Mucosa of descending colon (tissue), 3 donors: ENCODE results near the gene IQSEC2. TPM values are rescaled to one million over a fixed set of nuclear protein-coding genes. Genes with fewer than 3 reads are reported as not detected.

Source experiments
- ATAC-seq: fragments of 200-7000 bp; cut with Tn5 transposase; one replicate; pipeline ENCODE4 v1.9.1; 2020; ENCODE audit warnings: mild to moderate bottlenecking, moderate library complexity
- DNase-seq, 3 donors: peaks; one replicate each; pipeline ENCODE4 v3.0.0-alpha.2; 2020
- H3K36me3 ChIP-seq: fragments of 200-600 bp; one replicate; pipeline ENCODE4 v1.8.0; 2021; ENCODE audit warnings: low read depth, mild to moderate bottlenecking
- H3K4me1 ChIP-seq: fragments of 200-600 bp; one replicate; pipeline ENCODE4 v1.8.0; 2021; ENCODE audit warnings: low read depth, mild to moderate bottlenecking
- H3K4me3 ChIP-seq: fragments of 200-600 bp; one replicate; pipeline ENCODE4 v1.8.0; 2021; ENCODE audit warnings: mild to moderate bottlenecking
- H3K9me3 ChIP-seq: fragments of 200-600 bp; one replicate; pipeline ENCODE4 v1.8.0; 2021; ENCODE audit warnings: mild to moderate bottlenecking
- CTCF ChIP-seq: fragments of 200-600 bp; IDR thresholded peaks from one replicate; pipeline ENCODE4 v1.8.0; 2022; ENCODE audit warnings: antibody characterized with exemption, mild to moderate bottlenecking
- intact Hi-C, 2 donors: fragments of 100-400 bp; cut with DNase I in 1 of 2; cut with micrococcal nuclease in 1 of 2; formaldehyde crosslinking; loops; one replicate each; pipeline versions ENCODE4 v1.11.0 to v1.11.1; 2022; cut with DNase I, micrococcal nuclease
- total RNA-seq, 3 donors: library from RNA; stranded (reverse); fragmentation: NEBNext Ultra II Directional in 2 of 3; extraction: Animal tissue kit (Norgen Biotek cat#: 25700) in 2 of 3; gene quantifications; one replicate each; pipeline versions ENCODE4 v1.2.1 to v1.2.4, GENCODE V29; 2021 to 2023
- donor health status: DM: no; HTN: no; CAD: no; lungs with moderate emphysema.
- donor health status: DM: no; HTN: no; CAD: no.
- donor health status: DM: no; HTN: yes; CAD: no.

IQSEC2 gene
- total RNA-seq, 3 donors from 2014 or later: 28.0 to 39.3 (median 30.9) TPM

DNA sequence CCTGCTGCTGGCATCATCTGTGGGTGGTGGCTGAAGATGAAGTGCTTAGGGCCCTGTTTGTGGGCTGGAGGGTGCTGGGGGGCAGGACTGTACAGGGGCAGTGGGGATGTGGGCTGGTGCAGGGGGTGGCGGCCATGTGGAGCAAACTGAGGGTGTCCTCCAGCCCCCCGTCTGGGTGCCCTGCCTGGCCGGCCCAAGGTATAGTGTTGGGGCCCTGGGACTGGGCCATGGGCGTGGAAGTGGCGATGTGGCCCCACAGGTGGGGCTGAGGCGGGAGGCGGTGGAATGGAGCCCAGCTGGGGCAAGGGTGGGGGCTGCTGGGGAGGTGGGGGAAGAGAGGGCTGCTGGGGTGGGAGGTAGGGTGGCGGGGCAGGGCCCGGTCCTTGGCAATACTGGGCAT, 46.9 kb downstream of the IQSEC2 start:
- intact Hi-C loops: no loop called here
- no peaks in the 10 kb centered on the region for H3K9me3 ChIP-seq
- no peak for TF ChIP-seq CTCF
- no peak overlapping the region for H3K4me3 ChIP-seq
- H3K36me3 ChIP-seq: no peaks in the 10 kb centered on the region
- no peak for ATAC-seq
- DNase-seq: no peak
- no peaks in the 10 kb centered on the region for H3K4me1 ChIP-seq

GRCh38 chrX:53233536-53233935, 47.8 kb downstream of the IQSEC2 start:
- Histone ChIP-seq H3K36me3 (no peaks in the 10 kb centered on the region), H3K4me3 (no peak overlapping the region), H3K4me1 (no peaks in the 10 kb centered on the region), H3K9me3 (no peaks in the 10 kb centered on the region)
- no peak for TF ChIP-seq CTCF
- ATAC-seq: peak; percentile 10
- DNase-seq: peak in 1 of 3 donors; percentile 3
- intact Hi-C loops: no loop called here

- intact Hi-C loops: no loop called here
- H3K36me3 ChIP-seq: no peaks in the 10 kb centered on the region
- no peak for ATAC-seq
- H3K4me1 ChIP-seq: no peaks in the 10 kb centered on the region
- no peak overlapping the region for H3K4me3 ChIP-seq
- no peak for TF ChIP-seq CTCF
- H3K9me3 ChIP-seq: no peaks in the 10 kb centered on the region
- DNase-seq: no peak
These were observed 51.3 kb downstream of the IQSEC2 start for GRCh38 chrX:53230116-53230515.

DNA sequence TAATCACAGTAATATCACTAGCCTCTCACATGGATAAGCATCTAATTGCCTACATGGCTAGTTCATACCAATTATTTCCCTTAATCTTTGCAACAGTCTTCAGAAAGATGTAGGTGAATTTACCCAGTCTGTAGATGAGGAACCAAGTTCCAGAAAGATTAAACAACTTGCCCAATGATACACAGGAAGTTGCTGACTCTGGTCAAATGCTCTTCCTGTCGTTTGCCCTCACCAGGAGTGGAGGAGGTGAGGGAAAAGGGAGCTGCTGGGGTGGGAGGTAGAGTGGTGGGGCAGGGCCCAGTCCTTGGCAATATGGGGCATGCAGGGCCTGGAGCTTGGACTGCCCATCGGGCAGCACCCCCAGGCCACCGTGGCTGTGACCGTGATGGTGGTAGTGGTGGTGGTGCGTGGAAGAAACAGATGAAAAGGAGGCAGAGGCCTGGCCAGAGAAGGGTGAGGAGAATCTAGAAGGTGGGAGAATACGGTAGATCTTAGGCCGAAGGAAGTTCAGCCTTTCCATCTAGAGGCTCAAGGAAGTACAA, 54.1 kb downstream of the IQSEC2 start:
- no peak for TF ChIP-seq CTCF
- intact Hi-C loops: no loop called here
- Histone ChIP-seq H3K36me3 (no peaks in the 10 kb centered on the region), H3K4me3 (no peak overlapping the region), H3K9me3 (no peaks in the 10 kb centered on the region), H3K4me1 (peaks cover 13% of the 10 kb centered on the region)
- ATAC-seq: no peak
- DNase-seq: no peak

DNA sequence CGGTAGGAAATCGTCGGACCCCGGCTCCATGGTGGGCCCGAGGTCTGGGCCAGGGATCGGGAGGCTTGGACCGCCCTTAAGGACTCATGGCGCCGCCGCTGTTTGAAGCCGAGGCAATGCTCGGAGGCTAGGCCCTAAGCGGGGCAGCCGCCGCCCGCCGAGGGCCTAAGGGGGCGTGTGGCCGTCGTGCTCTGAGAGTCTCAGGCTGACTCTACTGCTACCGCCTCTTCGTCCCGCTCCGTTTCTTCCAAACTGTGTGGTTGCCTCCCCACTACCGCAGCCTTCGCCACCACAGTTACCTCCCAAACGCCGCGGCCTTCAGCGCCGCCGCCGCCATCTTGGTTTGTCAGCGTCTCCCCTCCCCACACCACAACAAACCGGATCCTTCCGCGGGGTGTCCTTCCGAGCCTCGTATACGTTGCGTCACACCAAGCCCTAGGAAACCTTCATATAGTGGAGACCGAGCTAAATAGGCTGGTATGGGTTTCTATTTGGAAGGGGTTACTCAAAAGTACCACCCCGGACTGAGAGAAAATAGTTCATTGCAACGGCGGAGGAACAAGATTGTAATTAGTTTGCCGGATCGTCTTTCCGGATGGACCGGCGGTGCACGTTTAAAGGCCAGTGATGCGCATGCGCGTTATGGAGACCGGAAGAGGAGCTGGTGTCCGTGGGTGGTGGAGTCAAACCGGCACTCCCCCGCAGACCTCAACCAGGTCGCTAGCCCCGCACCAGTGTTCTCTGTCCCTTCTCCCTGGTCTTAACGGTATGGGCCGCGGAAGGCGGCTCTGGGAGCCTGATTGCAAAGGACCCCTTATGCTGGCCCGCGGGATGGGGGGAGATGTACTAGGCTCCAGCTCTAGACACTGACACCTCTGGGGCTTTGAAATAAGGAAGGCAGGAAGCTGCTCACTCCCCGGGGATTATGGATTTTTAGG, 56.3 kb downstream of the IQSEC2 start, which contains the start of gene KDM5C:
KDM5C (minus strand) TSS at position 348 of the 938 bp plus-strand sequence; CDS start at position 30, 318 bp downstream.
- H3K36me3 ChIP-seq: no peaks in the 10 kb centered on the region
- H3K4me1 ChIP-seq: peaks cover 13% of the 10 kb centered on the region
- DNase-seq (peak; percentile 84 to 96 (median 86)), ATAC-seq (peak; percentile 91)
- H3K9me3 ChIP-seq: no peaks in the 10 kb centered on the region
- intact Hi-C loops: no loop called here
- no peak for TF ChIP-seq CTCF
- H3K4me3 ChIP-seq: peak within 1 kb of the TSS; percentile 85
